ENCODE data around the gene CASD1. TPM values are rescaled to one million over a fixed set of nuclear protein-coding genes. Genes with fewer than 3 reads are reported as not detected.

CASD1 gene
- total and polyA plus RNA-seq, 7 donors, result 9.9 to 41.0 (median 29.3) TPM

DNA sequence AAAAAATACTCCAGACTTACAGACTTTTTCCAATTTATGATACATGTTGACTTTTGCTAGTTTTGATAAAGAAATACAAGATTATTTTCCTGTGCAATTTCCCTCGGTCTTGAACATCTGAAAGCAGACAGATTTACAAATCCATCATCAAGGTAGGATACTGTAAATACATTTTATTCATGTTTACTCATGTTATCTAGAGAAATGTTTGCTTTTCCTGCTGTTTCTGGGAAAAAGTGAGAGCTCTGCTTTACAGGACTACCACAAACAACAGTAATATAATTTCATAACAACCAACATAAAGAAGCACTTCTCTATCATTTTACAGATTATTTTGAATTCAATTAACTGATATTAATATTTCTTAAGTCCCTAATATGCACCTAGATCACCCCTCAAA lies 31.7 kb upstream of the CASD1 start:
- no peak overlapping the region for H3K27ac ChIP-seq

DNA sequence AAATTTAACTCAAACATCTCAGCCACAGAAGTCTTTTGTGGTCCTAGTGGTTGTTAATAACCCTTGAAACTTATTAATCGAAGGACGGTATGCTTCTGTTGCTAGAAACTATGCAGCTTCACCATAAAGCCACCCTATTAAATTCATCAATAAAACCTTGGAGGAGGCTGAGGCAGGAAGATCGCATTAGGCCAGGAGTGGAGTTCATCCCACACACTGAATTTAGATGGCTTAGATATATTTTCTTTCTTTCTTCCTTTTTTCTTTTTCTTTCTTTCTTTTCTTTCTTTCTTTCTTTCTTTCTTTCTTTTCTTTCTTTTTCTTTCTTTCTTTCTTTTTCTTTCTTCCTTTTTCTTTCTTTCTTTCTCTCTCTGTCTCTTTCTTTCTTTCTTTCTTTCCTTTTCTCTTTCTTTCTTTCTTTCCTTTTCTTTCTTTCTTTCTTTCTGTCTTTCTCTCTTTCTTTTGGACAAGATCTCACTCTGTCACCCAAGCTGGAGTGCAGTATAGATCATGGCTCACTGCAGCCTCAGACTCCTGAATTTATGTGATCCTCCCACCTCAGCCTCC lies 30.9 kb upstream of the CASD1 start:
- intact Hi-C loops (cut with DNase I), result no loop called here
- WGBS, 2 donors, result 95 to 97% methylated on average over 3 of the region's 3 CpGs

More for the DNA sequence above, 31.7 kb upstream of the CASD1 start:
- 18 to 71% methylated on average over 1 of the region's 1 CpG for WGBS, 2 donors
- Histone ChIP-seq H3K4me3 (no peak overlapping the region), H3K27me3 (no peaks in the 10 kb centered on the region), H3K9me3 (no peaks in the 10 kb centered on the region), H3K36me3 (no peaks in the 10 kb centered on the region), H3K4me1 (no peaks in the 10 kb centered on the region)
- TF ChIP-seq EP300 (IDR thresholded peaks at IDR 0.05) (no peak), POLR2A (IDR thresholded peaks at IDR 0.05) (no peak), POLR2AphosphoS5 (IDR thresholded peaks at IDR 0.05) (no peak)
- TF ChIP-seq, protein P1, sequence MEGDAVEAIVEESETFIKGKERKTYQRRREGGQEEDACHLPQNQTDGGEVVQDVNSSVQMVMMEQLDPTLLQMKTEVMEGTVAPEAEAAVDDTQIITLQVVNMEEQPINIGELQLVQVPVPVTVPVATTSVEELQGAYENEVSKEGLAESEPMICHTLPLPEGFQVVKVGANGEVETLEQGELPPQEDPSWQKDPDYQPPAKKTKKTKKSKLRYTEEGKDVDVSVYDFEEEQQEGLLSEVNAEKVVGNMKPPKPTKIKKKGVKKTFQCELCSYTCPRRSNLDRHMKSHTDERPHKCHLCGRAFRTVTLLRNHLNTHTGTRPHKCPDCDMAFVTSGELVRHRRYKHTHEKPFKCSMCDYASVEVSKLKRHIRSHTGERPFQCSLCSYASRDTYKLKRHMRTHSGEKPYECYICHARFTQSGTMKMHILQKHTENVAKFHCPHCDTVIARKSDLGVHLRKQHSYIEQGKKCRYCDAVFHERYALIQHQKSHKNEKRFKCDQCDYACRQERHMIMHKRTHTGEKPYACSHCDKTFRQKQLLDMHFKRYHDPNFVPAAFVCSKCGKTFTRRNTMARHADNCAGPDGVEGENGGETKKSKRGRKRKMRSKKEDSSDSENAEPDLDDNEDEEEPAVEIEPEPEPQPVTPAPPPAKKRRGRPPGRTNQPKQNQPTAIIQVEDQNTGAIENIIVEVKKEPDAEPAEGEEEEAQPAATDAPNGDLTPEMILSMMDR (IDR thresholded peaks at IDR 0.05), result no peak
- intact Hi-C loops (cut with DNase I), result no loop called here
- no peak for DNase-seq

DNA sequence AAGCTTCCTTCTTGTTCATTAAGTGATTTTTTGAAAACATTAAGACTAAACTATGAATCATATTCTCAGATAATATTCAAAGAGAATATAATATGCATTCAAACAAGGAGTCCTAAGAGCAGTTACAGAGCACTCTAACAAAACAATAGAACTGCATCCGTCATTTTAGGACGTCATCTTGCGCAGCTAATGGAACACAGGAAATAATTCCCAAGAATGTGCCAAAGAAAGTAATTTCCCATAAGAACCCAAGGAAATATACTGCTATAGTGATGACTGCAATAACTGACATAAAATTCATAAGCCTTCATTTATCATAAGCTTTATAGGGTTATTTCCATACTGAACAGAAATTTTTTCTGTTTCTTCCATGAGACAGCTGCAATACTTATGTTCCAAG lies 28.3 kb upstream of the CASD1 start:
- DNase-seq, result no peak
- Histone ChIP-seq H3K4me3 (no peak overlapping the region), H3K36me3 (no peaks in the 10 kb centered on the region), H3K4me1 (no peaks in the 10 kb centered on the region), H3K27ac (no peak overlapping the region), H3K9me3 (no peaks in the 10 kb centered on the region), H3K27me3 (no peaks in the 10 kb centered on the region)
- 82 to 91% methylated on average over 3 of the region's 3 CpGs for WGBS, 2 donors
- TF ChIP-seq EP300 (IDR thresholded peaks at IDR 0.05) (peak in 1 of 4 donors; percentile 12), POLR2AphosphoS5 (IDR thresholded peaks at IDR 0.05) (no peak)
- TF ChIP-seq, protein P1 (IDR thresholded peaks at IDR 0.05), result no peak
- intact Hi-C loops (cut with DNase I), result no loop called here

More for the DNA sequence above, 30.9 kb upstream of the CASD1 start:
- Histone ChIP-seq H3K27me3 (no peaks in the 10 kb centered on the region), H3K36me3 (no peaks in the 10 kb centered on the region), H3K4me1 (no peaks in the 10 kb centered on the region), H3K4me3 (no peak overlapping the region), H3K27ac (no peak overlapping the region), H3K9me3 (no peaks in the 10 kb centered on the region)
- no peak for TF ChIP-seq EP300 (IDR thresholded peaks at IDR 0.05)
- no peak for TF ChIP-seq POLR2AphosphoS5 (IDR thresholded peaks at IDR 0.05)
- TF ChIP-seq, protein P1 (IDR thresholded peaks at IDR 0.05), result no peak
- no peak for TF ChIP-seq POLR2A (IDR thresholded peaks at IDR 0.05)
- no peak for DNase-seq

DNA sequence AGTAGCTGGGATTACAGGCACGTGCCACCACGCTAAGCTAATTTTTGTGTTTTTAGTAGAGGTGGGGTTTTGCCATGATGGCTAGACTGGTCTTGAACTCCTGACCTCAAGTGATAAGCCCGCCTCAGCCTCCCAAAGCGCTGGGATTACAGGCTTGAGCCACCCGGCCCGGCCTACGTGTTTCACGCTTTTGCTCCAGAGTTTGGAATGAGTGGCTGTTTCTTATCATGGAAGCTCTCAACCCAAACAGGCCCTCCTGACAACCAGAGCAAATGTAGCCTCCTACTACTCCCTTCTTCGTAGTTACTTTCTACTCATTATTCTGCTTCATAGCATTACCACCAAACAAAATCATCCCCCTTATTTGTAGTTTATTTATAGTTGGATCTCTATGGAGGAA lies 26.8 kb upstream of the CASD1 start:
- no peak overlapping the region for H3K4me3 ChIP-seq
- TF ChIP-seq POLR2AphosphoS5 (IDR thresholded peaks at IDR 0.05) (no peak), EP300 (IDR thresholded peaks at IDR 0.05) (no peak), POLR2A (IDR thresholded peaks at IDR 0.05) (no peak)
- TF ChIP-seq, protein P1 (IDR thresholded peaks at IDR 0.05), result no peak
- H3K9me3 ChIP-seq, result no peaks in the 10 kb centered on the region
- no peaks in the 10 kb centered on the region for H3K27me3 ChIP-seq
- intact Hi-C loops (cut with DNase I), result no loop called here
- H3K27ac ChIP-seq, result no peak overlapping the region
- DNase-seq, result no peak
- no peaks in the 10 kb centered on the region for H3K36me3 ChIP-seq
- 91 to 95% methylated on average over 9 of the region's 9 CpGs for WGBS, 2 donors
- no peaks in the 10 kb centered on the region for H3K4me1 ChIP-seq

DNA sequence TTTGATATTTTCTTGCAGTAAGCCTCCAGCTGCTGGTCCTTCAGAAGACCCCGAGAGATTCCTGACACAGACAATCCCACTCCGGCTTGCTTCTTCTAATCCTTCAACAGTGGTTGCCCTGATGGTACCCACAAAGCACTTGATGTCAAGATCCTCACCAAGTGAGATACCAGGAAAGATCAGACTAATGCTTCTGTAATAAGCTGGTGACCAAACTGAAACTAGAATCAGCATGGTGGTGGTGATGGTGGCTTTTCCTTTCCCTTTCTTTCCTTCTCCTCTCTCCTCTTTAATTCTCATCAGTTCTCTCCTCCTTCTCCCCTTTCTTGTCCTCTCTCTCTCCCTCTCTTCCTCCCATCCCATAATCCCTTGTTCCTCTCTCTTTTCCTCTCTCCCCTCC lies 25.8 kb upstream of the CASD1 start:
- intact Hi-C loops (cut with DNase I), result no loop called here
- Histone ChIP-seq H3K9me3 (no peaks in the 10 kb centered on the region), H3K36me3 (no peaks in the 10 kb centered on the region), H3K27ac (no peak overlapping the region), H3K4me1 (no peaks in the 10 kb centered on the region), H3K4me3 (no peak overlapping the region), H3K27me3 (no peaks in the 10 kb centered on the region)
- no peak for DNase-seq
- WGBS, 2 donors, result 94 to 97% methylated on average over 2 of the region's 2 CpGs
- TF ChIP-seq, protein P1 (IDR thresholded peaks at IDR 0.05), result no peak
- TF ChIP-seq POLR2AphosphoS5 (IDR thresholded peaks at IDR 0.05) (no peak), EP300 (IDR thresholded peaks at IDR 0.05) (no peak), POLR2A (IDR thresholded peaks at IDR 0.05) (no peak)

Data from sigmoid colon (tissue), 7 donors.